ENCODE data around the gene MLLT6.

GRCh38 chr17:38732376-38733281 is 27.6 kb downstream of the MLLT6 start:
- TF ChIP-seq ETV6 (CRISPR knock-in tag; IDR thresholded peaks at IDR 0.05) (no peak), TEAD4 (CRISPR knock-in tag; IDR thresholded peaks at IDR 0.05) (no peak), CBFB (CRISPR knock-in tag; IDR thresholded peaks at IDR 0.05; ENCODE audit: low read depth) (no peak), CREB1 (CRISPR knock-in tag; IDR thresholded peaks at IDR 0.05) (no peak), JUN (CRISPR knock-in tag; IDR thresholded peaks at IDR 0.05) (no peak), ZNF416 (CRISPR knock-in tag; IDR thresholded peaks at IDR 0.05) (no peak)
- TF ChIP-seq, protein P1, sequence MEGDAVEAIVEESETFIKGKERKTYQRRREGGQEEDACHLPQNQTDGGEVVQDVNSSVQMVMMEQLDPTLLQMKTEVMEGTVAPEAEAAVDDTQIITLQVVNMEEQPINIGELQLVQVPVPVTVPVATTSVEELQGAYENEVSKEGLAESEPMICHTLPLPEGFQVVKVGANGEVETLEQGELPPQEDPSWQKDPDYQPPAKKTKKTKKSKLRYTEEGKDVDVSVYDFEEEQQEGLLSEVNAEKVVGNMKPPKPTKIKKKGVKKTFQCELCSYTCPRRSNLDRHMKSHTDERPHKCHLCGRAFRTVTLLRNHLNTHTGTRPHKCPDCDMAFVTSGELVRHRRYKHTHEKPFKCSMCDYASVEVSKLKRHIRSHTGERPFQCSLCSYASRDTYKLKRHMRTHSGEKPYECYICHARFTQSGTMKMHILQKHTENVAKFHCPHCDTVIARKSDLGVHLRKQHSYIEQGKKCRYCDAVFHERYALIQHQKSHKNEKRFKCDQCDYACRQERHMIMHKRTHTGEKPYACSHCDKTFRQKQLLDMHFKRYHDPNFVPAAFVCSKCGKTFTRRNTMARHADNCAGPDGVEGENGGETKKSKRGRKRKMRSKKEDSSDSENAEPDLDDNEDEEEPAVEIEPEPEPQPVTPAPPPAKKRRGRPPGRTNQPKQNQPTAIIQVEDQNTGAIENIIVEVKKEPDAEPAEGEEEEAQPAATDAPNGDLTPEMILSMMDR (IDR thresholded peaks at IDR 0.05): no peak
- TF ChIP-seq, protein P2, sequence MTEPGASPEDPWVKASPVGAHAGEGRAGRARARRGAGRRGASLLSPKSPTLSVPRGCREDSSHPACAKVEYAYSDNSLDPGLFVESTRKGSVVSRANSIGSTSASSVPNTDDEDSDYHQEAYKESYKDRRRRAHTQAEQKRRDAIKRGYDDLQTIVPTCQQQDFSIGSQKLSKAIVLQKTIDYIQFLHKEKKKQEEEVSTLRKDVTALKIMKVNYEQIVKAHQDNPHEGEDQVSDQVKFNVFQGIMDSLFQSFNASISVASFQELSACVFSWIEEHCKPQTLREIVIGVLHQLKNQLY (CRISPR knock-in tag; IDR thresholded peaks at IDR 0.05): no peak
